CD14-positive monocyte (primary cell): ENCODE results near the gene SPAG16. TPM values are rescaled to one million over a fixed set of nuclear protein-coding genes. Genes with fewer than 3 reads are reported as not detected.
"Not testable (repeated sequence)": the region's sequence is repeated elsewhere in the genome, so short reads cannot be mapped to it uniquely, and the experiment has no call there.

ENCODE experiments used
- DNase-seq, 3 donors: peaks; one replicate each; pipeline ENCODE4 v3.0.0-alpha.2; 2011 to 2022
- H2AFZ ChIP-seq: 2 replicates; pipeline ENCODE4 v1.6.0; 2012; ENCODE audit warnings: mild to moderate bottlenecking, low read depth, low read length, inconsistent platforms; ENCODE audit not compliant: insufficient read depth, poor library complexity, severe bottlenecking
- H3K27ac ChIP-seq, 2 donors: 1 replicate in 1 of 2; 2 replicates in 1 of 2; pipeline ENCODE4 v1.5.1; 2012 to 2013; ENCODE audit warnings: low read length in 2 of 2, control low read depth in 1 of 2, inconsistent platforms in 1 of 2, low read depth in 1 of 2, mild to moderate bottlenecking in 1 of 2
- H3K27me3 ChIP-seq, 2 donors: one replicate each; pipeline versions ENCODE4 v1.6.0 to v1.6.1; 2011 to 2013; ENCODE audit warnings: low read length in 2 of 2; ENCODE audit not compliant: control insufficient read depth in 2 of 2, insufficient read depth in 2 of 2
- H3K36me3 ChIP-seq, 2 donors: replicated peaks in 1 of 2; 1 replicate in 1 of 2; 2 replicates in 1 of 2; pipeline versions ENCODE4 v1.5.1 to v1.6.1; 2012 to 2013; ENCODE audit warnings: low read length in 2 of 2, control low read depth in 1 of 2, inconsistent platforms in 1 of 2, mild to moderate bottlenecking in 1 of 2; ENCODE audit not compliant: insufficient read depth in 2 of 2, control insufficient read depth in 1 of 2
- H3K4me1 ChIP-seq, 2 donors: 1 replicate in 1 of 2; 2 replicates in 1 of 2; pipeline versions ENCODE4 v1.5.1 to v1.6.1; 2012 to 2013; ENCODE audit warnings: low read length in 2 of 2, control low read depth in 1 of 2, inconsistent platforms in 1 of 2, mild to moderate bottlenecking in 1 of 2, moderate library complexity in 1 of 2; ENCODE audit not compliant: insufficient read depth in 2 of 2, control insufficient read depth in 1 of 2
- H3K4me2 ChIP-seq: replicated peaks from 2 replicates; pipeline ENCODE3; 2012; ENCODE audit warnings: low read length, moderate library complexity, mild to moderate bottlenecking; ENCODE audit not compliant: poor library complexity, severe bottlenecking; ENCODE audit errors: extremely low read depth
- H3K4me3 ChIP-seq, 3 experiments: fragments of 200-600 bp in 1 of 3; sonication (generic) in 1 of 3; replicated peaks in 1 of 3; 1 replicate in 2 of 3; 2 replicates in 1 of 3; pipeline ENCODE4 v1.5.1; 2011 to 2013; ENCODE audit warnings: low read length in 3 of 3, mild to moderate bottlenecking in 3 of 3, control low read depth in 2 of 3, low read depth in 2 of 3, inconsistent platforms in 1 of 3, moderate library complexity in 1 of 3
- H3K79me2 ChIP-seq: 2 replicates; pipeline ENCODE4 v1.6.0; 2012; ENCODE audit warnings: mild to moderate bottlenecking, control low read depth, inconsistent platforms, low read length, moderate library complexity; ENCODE audit not compliant: insufficient read depth
- H3K9ac ChIP-seq: 2 replicates; pipeline ENCODE4 v1.6.0; 2017; ENCODE audit warnings: low read length, mild to moderate bottlenecking; ENCODE audit not compliant: insufficient read depth, poor library complexity, severe bottlenecking
- H3K9me3 ChIP-seq, 2 donors: replicated peaks in 1 of 2; 1 replicate in 1 of 2; 2 replicates in 1 of 2; pipeline versions ENCODE4 v1.5.1 to v1.6.1; 2012 to 2013; ENCODE audit warnings: low read length in 2 of 2, control low read depth in 1 of 2; ENCODE audit not compliant: control insufficient read depth in 1 of 2, insufficient read depth in 1 of 2
- H4K20me1 ChIP-seq: 2 replicates; pipeline ENCODE4 v1.6.0; 2012; ENCODE audit warnings: mild to moderate bottlenecking, low read length, control low read depth, moderate library complexity; ENCODE audit not compliant: insufficient read depth
- H3K27ac Mint-ChIP-seq, 7 donors: one replicate each; pipeline ENCODE4 v1.8.0; 2020; ENCODE audit warnings: mild to moderate bottlenecking in 7 of 7, mixed read lengths in 7 of 7, moderate library complexity in 6 of 7, inconsistent platforms in 2 of 7
- H3K27me3 Mint-ChIP-seq, 3 donors: one replicate each; pipeline ENCODE4 v1.8.0; 2021 to 2022; ENCODE audit warnings: low read depth in 3 of 3, mild to moderate bottlenecking in 3 of 3, mixed read lengths in 3 of 3, moderate library complexity in 3 of 3, inconsistent platforms in 1 of 3
- H3K36me3 Mint-ChIP-seq, 2 donors: one replicate each; pipeline ENCODE4 v1.8.0; 2020; ENCODE audit warnings: mixed read lengths in 2 of 2, inconsistent platforms in 1 of 2, mild to moderate bottlenecking in 1 of 2
- H3K4me1 Mint-ChIP-seq: one replicate; pipeline ENCODE4 v1.8.0; 2020; ENCODE audit warnings: mild to moderate bottlenecking, mixed read lengths
- H3K4me3 Mint-ChIP-seq, 2 donors: one replicate each; pipeline ENCODE4 v1.8.0; 2020; ENCODE audit warnings: mild to moderate bottlenecking in 2 of 2, mixed read lengths in 2 of 2, moderate library complexity in 1 of 2
- H3K9me3 Mint-ChIP-seq, 7 donors: one replicate each; pipeline ENCODE4 v1.8.0; 2020 to 2022; ENCODE audit warnings: mixed read lengths in 7 of 7, mild to moderate bottlenecking in 6 of 7, moderate library complexity in 6 of 7, inconsistent platforms in 2 of 7
- WGBS: methylation state at CpG from one replicate; pipeline ENCODE4 v1.1.5; 2013; ENCODE audit warnings: missing lambda C conversion rate; ENCODE audit not compliant: insufficient coverage; 5-methylcytosine and 5-hydroxymethylcytosine counted together
- intact Hi-C, 2 donors: fragments of 100-400 bp; cut with micrococcal nuclease; formaldehyde crosslinking; loops; one replicate each; pipeline versions ENCODE4 v1.15.0 to v1.15.1; 2023
- polyA plus RNA-seq, 3 donors: library from polyadenylated mRNA; depleted of rRNA in 1 of 3; unstranded in 2 of 3; stranded (reverse) in 1 of 3; fragments of 300-500 nt in 2 of 3; fragments of >200 nt in 1 of 3; fragmentation: Illumina TruSeq in 2 of 3; gene quantifications; 1 replicate in 2 of 3; 2 replicates in 1 of 3; pipeline ENCODE4 v1.2.3, GENCODE V29; 2012 to 2021
- TF ChIP-seq, protein P1 (sequence below): fragments of 200-600 bp; IDR thresholded peaks from one replicate; pipeline ENCODE4 v1.8.0; 2022; ENCODE audit warnings: antibody characterized with exemption, mild to moderate bottlenecking

The SPAG16 gene
- polyA plus RNA-seq, 3 donors, result 0.12 to 0.30 TPM; not detected in 1

- TF ChIP-seq, protein P1, sequence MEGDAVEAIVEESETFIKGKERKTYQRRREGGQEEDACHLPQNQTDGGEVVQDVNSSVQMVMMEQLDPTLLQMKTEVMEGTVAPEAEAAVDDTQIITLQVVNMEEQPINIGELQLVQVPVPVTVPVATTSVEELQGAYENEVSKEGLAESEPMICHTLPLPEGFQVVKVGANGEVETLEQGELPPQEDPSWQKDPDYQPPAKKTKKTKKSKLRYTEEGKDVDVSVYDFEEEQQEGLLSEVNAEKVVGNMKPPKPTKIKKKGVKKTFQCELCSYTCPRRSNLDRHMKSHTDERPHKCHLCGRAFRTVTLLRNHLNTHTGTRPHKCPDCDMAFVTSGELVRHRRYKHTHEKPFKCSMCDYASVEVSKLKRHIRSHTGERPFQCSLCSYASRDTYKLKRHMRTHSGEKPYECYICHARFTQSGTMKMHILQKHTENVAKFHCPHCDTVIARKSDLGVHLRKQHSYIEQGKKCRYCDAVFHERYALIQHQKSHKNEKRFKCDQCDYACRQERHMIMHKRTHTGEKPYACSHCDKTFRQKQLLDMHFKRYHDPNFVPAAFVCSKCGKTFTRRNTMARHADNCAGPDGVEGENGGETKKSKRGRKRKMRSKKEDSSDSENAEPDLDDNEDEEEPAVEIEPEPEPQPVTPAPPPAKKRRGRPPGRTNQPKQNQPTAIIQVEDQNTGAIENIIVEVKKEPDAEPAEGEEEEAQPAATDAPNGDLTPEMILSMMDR, result no peak
- peaks cover 0 to 5% (median 2%) of the 10 kb centered on the region in 7 donors for H3K9me3 Mint-ChIP-seq
- Histone ChIP-seq H3K9me3 (no peaks in the 10 kb centered on the region), H3K36me3 (no peaks in the 10 kb centered on the region), H3K4me3 (no peak overlapping the region), H3K79me2 (no peaks in the 10 kb centered on the region), H4K20me1 (no peaks in the 10 kb centered on the region), H3K9ac (no peak overlapping the region), H3K27ac (no peak overlapping the region), H2AFZ (no peak overlapping the region), H3K27me3 (no peaks in the 10 kb centered on the region), H3K4me1 (no peaks in the 10 kb centered on the region), H3K4me2 (no peak overlapping the region)
- H3K36me3 Mint-ChIP-seq, result no peaks in the 10 kb centered on the region
- H3K4me3 Mint-ChIP-seq, result no peak overlapping the region
- no peak overlapping the region for H3K27ac Mint-ChIP-seq
- H3K4me1 Mint-ChIP-seq, result no peaks in the 10 kb centered on the region
- DNase-seq, result no peak
- no peaks in the 10 kb centered on the region for H3K27me3 Mint-ChIP-seq
- WGBS, result no CpG with 5 or more reads among the region's 2 CpGs
- intact Hi-C loops, result no loop called here
Observed at GRCh38 chr2:214057986-214058385, 773.7 kb downstream of the SPAG16 start.

- H3K79me2 ChIP-seq, DNase-seq, H3K9me3 ChIP-seq, H2AFZ ChIP-seq, H3K4me1 ChIP-seq, H3K9ac ChIP-seq, H3K36me3 ChIP-seq, H3K4me1 Mint-ChIP-seq, H3K27ac ChIP-seq, H3K4me3 Mint-ChIP-seq, H3K27ac Mint-ChIP-seq, H3K27me3 Mint-ChIP-seq, intact Hi-C loops, H3K9me3 Mint-ChIP-seq, H3K4me2 ChIP-seq, H3K27me3 ChIP-seq, H3K36me3 Mint-ChIP-seq, H4K20me1 ChIP-seq, H3K4me3 ChIP-seq: not testable (repeated sequence)
- WGBS, result 86% methylated on average over 1 of the region's 5 CpGs
Observed at GRCh38 chr2:214062279-214062678, 778.0 kb downstream of the SPAG16 start.
